ENCODE measurements around the gene BMP7. TPM values are rescaled to one million over a fixed set of nuclear protein-coding genes. Genes with fewer than 3 reads are reported as not detected.

BMP7 gene
- total and polyA plus RNA-seq, 9 of the 15 experiments (the other 6 are each of a cell fraction or from before 2014, with no cell fraction given): 0.18 TPM; not detected in 8

DNA sequence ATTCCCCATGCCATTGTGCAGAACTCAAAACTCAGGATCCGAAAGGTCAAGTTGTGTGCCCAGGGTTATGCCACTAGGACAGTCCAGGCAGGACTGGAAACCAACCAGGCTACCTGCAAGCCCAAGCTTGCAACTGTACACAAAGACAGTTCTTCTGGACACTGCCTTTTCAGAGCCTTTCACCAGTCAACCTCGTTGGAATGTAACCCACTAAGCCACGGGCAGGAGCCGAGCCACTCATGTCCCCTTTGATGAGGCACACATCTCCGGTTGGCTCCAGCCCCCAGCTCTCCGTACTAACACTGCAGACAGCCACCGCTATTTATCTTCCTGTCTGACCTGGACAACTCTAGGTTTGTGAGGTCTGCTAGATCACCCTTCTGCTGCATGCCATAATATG lies 62.5 kb downstream of the BMP7 start:
- DNase-seq (ENCODE audit: extremely low read depth in 1 of 4, low spot score in 3 of 4) (no peak), FAIRE-seq (no peak), ATAC-seq (no peak)
- Histone ChIP-seq H3K4me1 (replicated peaks in 1 of 2; ENCODE audit: control insufficient read depth in 2 of 2, insufficient read depth in 2 of 2, low read length in 2 of 2) (no peaks in the 10 kb centered on the region), H3K27ac (ENCODE audit: extremely low read depth, low read depth, low read length) (no peak overlapping the region), H3K4me3 (no peak overlapping the region), H3K27me3 (ENCODE audit: control insufficient read depth in 2 of 2, insufficient read depth in 2 of 2, low read length in 2 of 2) (peaks cover 17 to 46% of the 10 kb centered on the region in 2 experiments; a peak in 4 of 5 replicates), H3K9ac (ENCODE audit: insufficient read depth in 1 of 2, low read depth in 2 of 2, low read length in 2 of 2) (no peak overlapping the region), H3K9me3 (replicated peaks; ENCODE audit: control insufficient read depth, insufficient read depth, low read depth, low read length) (no peaks in the 10 kb centered on the region), H3K36me3 (ENCODE audit: control insufficient read depth, insufficient read depth, low read length) (no peaks in the 10 kb centered on the region), H3K79me2 (ENCODE audit: control insufficient read depth, insufficient read depth, low read length) (no peaks in the 10 kb centered on the region), H2AFZ (ENCODE audit: low read depth, low read length) (no peak overlapping the region), H3K4me2 (ENCODE audit: insufficient read depth, low read length) (no peak overlapping the region), H4K20me1 (replicated peaks; ENCODE audit: control insufficient read depth, insufficient read depth, low read length) (0 out of 2 replicates have a peak, but pooled peaks cover 4% of the 10 kb centered on the region), H3K9me1 (ENCODE audit: control insufficient read depth, insufficient read depth, low read length) (no peaks in the 10 kb centered on the region)
- ChIA-PET CTCF (ENCODE audit: low intra/inter-chr PET ratio) (no interaction called here), POLR2A (no interaction called here)
- intact Hi-C loops (cut with micrococcal nuclease): no loop called here
- in situ Hi-C loops (cut with MboI): no loop called here
- no TSS peak for BruUV-seq (replicated peaks)
- WGBS (ENCODE audit: insufficient coverage, low coverage, missing lambda C conversion rate): 0% methylated on average over 7 of the region's 7 CpGs
- TF ChIP-seq, protein P1, sequence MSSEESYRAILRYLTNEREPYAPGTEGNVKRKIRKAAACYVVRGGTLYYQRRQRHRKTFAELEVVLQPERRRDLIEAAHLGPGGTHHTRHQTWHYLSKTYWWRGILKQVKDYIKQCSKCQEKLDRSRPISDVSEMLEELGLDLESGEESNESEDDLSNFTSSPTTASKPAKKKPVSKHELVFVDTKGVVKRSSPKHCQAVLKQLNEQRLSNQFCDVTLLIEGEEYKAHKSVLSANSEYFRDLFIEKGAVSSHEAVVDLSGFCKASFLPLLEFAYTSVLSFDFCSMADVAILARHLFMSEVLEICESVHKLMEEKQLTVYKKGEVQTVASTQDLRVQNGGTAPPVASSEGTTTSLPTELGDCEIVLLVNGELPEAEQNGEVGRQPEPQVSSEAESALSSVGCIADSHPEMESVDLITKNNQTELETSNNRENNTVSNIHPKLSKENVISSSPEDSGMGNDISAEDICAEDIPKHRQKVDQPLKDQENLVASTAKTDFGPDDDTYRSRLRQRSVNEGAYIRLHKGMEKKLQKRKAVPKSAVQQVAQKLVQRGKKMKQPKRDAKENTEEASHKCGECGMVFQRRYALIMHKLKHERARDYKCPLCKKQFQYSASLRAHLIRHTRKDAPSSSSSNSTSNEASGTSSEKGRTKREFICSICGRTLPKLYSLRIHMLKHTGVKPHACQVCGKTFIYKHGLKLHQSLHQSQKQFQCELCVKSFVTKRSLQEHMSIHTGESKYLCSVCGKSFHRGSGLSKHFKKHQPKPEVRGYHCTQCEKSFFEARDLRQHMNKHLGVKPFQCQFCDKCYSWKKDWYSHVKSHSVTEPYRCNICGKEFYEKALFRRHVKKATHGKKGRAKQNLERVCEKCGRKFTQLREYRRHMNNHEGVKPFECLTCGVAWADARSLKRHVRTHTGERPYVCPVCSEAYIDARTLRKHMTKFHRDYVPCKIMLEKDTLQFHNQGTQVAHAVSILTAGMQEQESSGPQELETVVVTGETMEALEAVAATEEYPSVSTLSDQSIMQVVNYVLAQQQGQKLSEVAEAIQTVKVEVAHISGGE (CRISPR knock-in tag; IDR thresholded peaks at IDR 0.05): peak in 1 of 3 experiments; percentile 78; a peak in 2 of 6 replicates
- TF ChIP-seq FOXJ2 (tag; IDR thresholded peaks at IDR 0.05): no peak

Measured in K562 (cell line).